ENCODE data around the gene PRSS38. TPM values are rescaled to one million over a fixed set of nuclear protein-coding genes. Genes with fewer than 3 reads are reported as not detected.
"Not testable (repeated sequence)": the region's sequence is repeated elsewhere in the genome, so short reads cannot be mapped to it uniquely, and the experiment has no call there.

The PRSS38 gene
- total and polyA plus RNA-seq, 4 donors, result not detected

DNA sequence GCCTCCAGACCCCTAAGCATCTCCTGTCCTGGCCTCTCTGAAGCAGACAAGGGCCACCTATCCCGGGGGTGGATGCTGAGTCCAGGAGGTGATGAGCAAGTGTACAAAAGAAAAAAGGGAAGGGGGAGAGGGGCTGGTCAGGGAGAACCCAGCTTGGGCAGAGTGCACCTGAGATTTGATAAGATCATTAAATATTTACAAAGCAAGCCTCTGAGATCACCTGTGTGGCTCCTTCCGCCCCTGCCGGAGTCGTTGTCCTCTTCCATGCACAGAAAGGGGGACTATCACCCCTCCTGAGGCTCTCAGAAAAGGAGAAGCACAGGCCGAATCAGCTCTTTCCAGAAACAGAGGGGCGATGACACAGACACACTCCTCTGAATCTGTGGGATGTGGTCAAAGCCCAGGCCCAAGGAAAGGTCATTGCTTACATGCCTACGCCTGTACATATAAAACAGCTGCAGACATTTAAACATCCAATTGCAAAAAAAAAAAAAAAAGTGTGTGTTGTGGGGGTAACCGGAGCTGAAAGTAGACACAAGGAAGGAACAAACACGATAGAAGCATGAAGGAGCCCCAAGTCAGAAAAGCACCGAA lies 30.9 kb downstream of the PRSS38 start:
- TF ChIP-seq CTCF (IDR thresholded peaks at IDR 0.05; ENCODE audit: control extremely low read depth, extremely low read depth), result no peak
- H3K27ac ChIP-seq (ENCODE audit: low read depth in 1 of 2, low read length in 1 of 2), result no peak overlapping the region
- H3K27me3 ChIP-seq (ENCODE audit: control insufficient read depth in 3 of 3, insufficient read depth in 3 of 3, low read length in 2 of 3), result no peaks in the 10 kb centered on the region
- no peaks in the 10 kb centered on the region for H3K36me3 ChIP-seq (ENCODE audit: control insufficient read depth in 4 of 4, insufficient read depth in 4 of 4, low read length in 4 of 4)
- WGBS, 2 donors, result 65 to 81% methylated on average over 10 of the region's 10 CpGs
- H3K9ac ChIP-seq (ENCODE audit: insufficient read depth in 1 of 2, low read length in 2 of 2), result no peak overlapping the region
- H3K9me3 ChIP-seq (ENCODE audit: control insufficient read depth in 4 of 4, insufficient read depth in 3 of 4, low read length in 3 of 4), result peaks cover 0 to 7% (median 5%) of the 10 kb centered on the region in 4 donors
- ATAC-seq (ENCODE audit: insufficient read depth, low FRiP score), result no peak
- DNase-seq, result no peak
- H3K4me1 ChIP-seq (ENCODE audit: control insufficient read depth in 5 of 5, insufficient read depth in 5 of 5, low read length in 5 of 5), result no peaks in the 10 kb centered on the region
- no peak overlapping the region for H3K4me3 ChIP-seq

- H3K9ac ChIP-seq (ENCODE audit: insufficient read depth in 1 of 2, low read length in 2 of 2); H3K27ac ChIP-seq (ENCODE audit: low read depth in 1 of 2, low read length in 1 of 2); ATAC-seq (ENCODE audit: insufficient read depth, low FRiP score); H3K36me3 ChIP-seq (ENCODE audit: control insufficient read depth in 4 of 4, insufficient read depth in 4 of 4, low read length in 4 of 4); DNase-seq; H3K27me3 ChIP-seq (ENCODE audit: control insufficient read depth in 3 of 3, insufficient read depth in 3 of 3, low read length in 2 of 3); H3K4me1 ChIP-seq (ENCODE audit: control insufficient read depth in 5 of 5, insufficient read depth in 5 of 5, low read length in 5 of 5); H3K4me3 ChIP-seq; H3K9me3 ChIP-seq (ENCODE audit: control insufficient read depth in 4 of 4, insufficient read depth in 3 of 4, low read length in 3 of 4): not testable (repeated sequence)
- WGBS, 2 donors, result 87 to 89% methylated on average over 4 of the region's 4 CpGs
Observed at GRCh38 chr1:227847046-227847445, 31.6 kb downstream of the PRSS38 start.

DNA sequence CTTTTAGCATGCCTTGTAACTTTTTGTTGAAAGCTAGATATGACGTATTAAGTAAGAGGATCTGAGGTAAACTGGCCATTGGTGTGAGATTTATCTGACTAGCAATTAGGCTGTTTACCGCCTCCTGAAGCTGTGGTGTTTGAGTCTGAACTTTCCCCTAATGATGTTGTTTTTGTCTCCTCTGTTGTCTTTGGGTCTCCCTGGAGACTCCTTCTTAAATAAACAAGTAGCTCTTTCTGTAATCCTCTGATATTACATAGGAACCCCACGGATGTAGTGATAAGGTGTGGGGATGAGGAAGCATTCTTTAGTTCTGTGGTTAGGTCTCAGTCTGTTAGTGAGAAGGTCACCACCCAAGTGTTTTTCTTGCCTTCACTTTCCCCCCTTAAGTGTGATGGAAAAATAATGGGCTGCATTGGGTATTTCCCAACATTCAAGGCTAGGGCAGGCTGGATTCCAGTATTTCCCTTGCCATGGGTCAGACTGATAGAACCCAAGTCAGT lies 33.0 kb downstream of the PRSS38 start:
- Histone ChIP-seq H3K27ac (ENCODE audit: low read depth in 1 of 2, low read length in 1 of 2) (no peak overlapping the region), H3K9ac (ENCODE audit: insufficient read depth in 1 of 2, low read length in 2 of 2) (no peak overlapping the region), H3K36me3 (ENCODE audit: control insufficient read depth in 4 of 4, insufficient read depth in 4 of 4, low read length in 4 of 4) (no peaks in the 10 kb centered on the region), H3K9me3 (ENCODE audit: control insufficient read depth in 4 of 4, insufficient read depth in 3 of 4, low read length in 3 of 4) (peaks cover 0 to 7% (median 5%) of the 10 kb centered on the region in 4 donors), H3K4me3 (no peak overlapping the region), H3K4me1 (ENCODE audit: control insufficient read depth in 5 of 5, insufficient read depth in 5 of 5, low read length in 5 of 5) (no peaks in the 10 kb centered on the region), H3K27me3 (ENCODE audit: control insufficient read depth in 3 of 3, insufficient read depth in 3 of 3, low read length in 2 of 3) (no peaks in the 10 kb centered on the region)
- 83 to 84% methylated on average over 3 of the region's 3 CpGs for WGBS, 2 donors
- DNase-seq, result no peak
- ATAC-seq (ENCODE audit: insufficient read depth, low FRiP score), result no peak
- no peak for TF ChIP-seq CTCF (IDR thresholded peaks at IDR 0.05; ENCODE audit: control extremely low read depth, extremely low read depth)

- no peak overlapping the region for H3K27ac ChIP-seq (ENCODE audit: low read depth in 1 of 2, low read length in 1 of 2)
- WGBS, 2 donors, result 60 to 67% methylated on average over 3 of the region's 3 CpGs
- H3K9ac ChIP-seq (ENCODE audit: insufficient read depth in 1 of 2, low read length in 2 of 2), result no peak overlapping the region
- H3K9me3 ChIP-seq (ENCODE audit: control insufficient read depth in 4 of 4, insufficient read depth in 3 of 4, low read length in 3 of 4), result peaks cover 0 to 7% (median 5%) of the 10 kb centered on the region in 4 donors
- H3K36me3 ChIP-seq (ENCODE audit: control insufficient read depth in 4 of 4, insufficient read depth in 4 of 4, low read length in 4 of 4), result no peaks in the 10 kb centered on the region
- no peak for TF ChIP-seq CTCF (IDR thresholded peaks at IDR 0.05; ENCODE audit: control extremely low read depth, extremely low read depth)
- no peak overlapping the region for H3K4me3 ChIP-seq
- H3K4me1 ChIP-seq (ENCODE audit: control insufficient read depth in 5 of 5, insufficient read depth in 5 of 5, low read length in 5 of 5), result no peaks in the 10 kb centered on the region
- H3K27me3 ChIP-seq (ENCODE audit: control insufficient read depth in 3 of 3, insufficient read depth in 3 of 3, low read length in 2 of 3), result no peaks in the 10 kb centered on the region
- ATAC-seq (ENCODE audit: insufficient read depth, low FRiP score) (no peak), DNase-seq (no peak)
Observed at GRCh38 chr1:227849251-227849650, 33.8 kb downstream of the PRSS38 start.

Data from lung (tissue), 12 donors.